HEK293 (cell line): ENCODE results near the gene CEP20.
"Not testable (repeated sequence)": the region's sequence is repeated elsewhere in the genome, so short reads cannot be mapped to it uniquely, and the experiment has no call there.

Experiments used
- SP7 ChIP-seq: fragments of 450-650 bp; formaldehyde crosslinking; IDR thresholded peaks from 2 replicates; pipeline ENCODE4 v1.5.1; 2016; ENCODE audit warnings: missing biosample characterization, missing genetic modification characterization
- TCF7L2 ChIP-seq: IDR thresholded peaks from 2 replicates; pipeline ENCODE4 v1.6.1; 2011; ENCODE audit warnings: low read depth, mild to moderate bottlenecking, inconsistent platforms, low read length, moderate library complexity, borderline replicate concordance
- ZNF600 ChIP-seq: fragments of 450-650 bp; formaldehyde crosslinking; IDR thresholded peaks from 2 replicates; pipeline ENCODE4 v1.5.1; 2016; ENCODE audit warnings: missing biosample characterization, missing genetic modification characterization

GRCh38 chr16:15850555-15850954 lies 37.8 kb downstream of the CEP20 start:
- not testable (repeated sequence) for TF ChIP-seq ZNF600 (tag by site-specific recombination); TCF7L2; SP7 (tag by site-specific recombination)
